ENCODE results near the gene COL16A1. TPM values are rescaled to one million over a fixed set of nuclear protein-coding genes. Genes with fewer than 3 reads are reported as not detected.

Gene COL16A1
- total RNA-seq, 1 donor from 2014 or later: 5.3 TPM

DNA sequence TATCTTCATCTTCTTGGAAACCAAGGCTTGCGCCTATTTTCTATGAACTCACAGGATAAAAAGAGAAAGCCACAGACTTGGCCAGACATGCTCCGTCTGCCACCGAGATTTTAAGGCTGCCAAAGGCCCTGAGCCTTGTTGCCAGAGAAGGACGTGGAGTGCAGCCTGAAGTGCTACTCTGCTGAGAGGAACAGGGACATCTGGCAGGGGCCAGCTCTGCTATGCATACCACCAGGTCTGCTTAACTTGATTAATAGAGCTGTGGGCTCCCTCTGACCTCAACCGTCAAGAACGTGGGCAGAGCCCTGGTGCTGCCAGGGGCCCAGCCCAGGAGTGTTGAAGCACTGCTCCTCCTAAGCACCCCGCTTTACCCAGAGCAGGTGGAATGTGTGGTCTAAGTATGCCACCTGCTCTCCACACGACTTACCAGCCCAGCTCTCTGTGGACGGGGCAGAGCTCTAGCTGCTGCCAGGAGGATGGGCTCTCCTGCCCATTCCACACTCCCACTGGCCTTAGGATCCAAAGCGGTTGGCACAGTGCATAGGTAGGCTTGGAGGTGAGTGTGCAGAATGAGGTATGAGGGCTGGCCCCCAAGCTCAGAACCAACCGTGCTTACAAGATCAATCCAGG, 75.8 kb downstream of the COL16A1 start:
- DNase-seq (ENCODE audit: extremely low read depth, low read depth, low spot score): no peak

GRCh38 chr1:31627301-31627929, 76.4 kb downstream of the COL16A1 start:
- no peak for DNase-seq (ENCODE audit: extremely low read depth, low read depth, low spot score)

- DNase-seq (ENCODE audit: extremely low read depth, low read depth, low spot score): no peak
Measured at GRCh38 chr1:31626223-31627207, 77.3 kb downstream of the COL16A1 start.

- no peak for DNase-seq (ENCODE audit: extremely low read depth, low read depth, low spot score)
Measured at GRCh38 chr1:31625561-31626222, 78.1 kb downstream of the COL16A1 start.

DNA sequence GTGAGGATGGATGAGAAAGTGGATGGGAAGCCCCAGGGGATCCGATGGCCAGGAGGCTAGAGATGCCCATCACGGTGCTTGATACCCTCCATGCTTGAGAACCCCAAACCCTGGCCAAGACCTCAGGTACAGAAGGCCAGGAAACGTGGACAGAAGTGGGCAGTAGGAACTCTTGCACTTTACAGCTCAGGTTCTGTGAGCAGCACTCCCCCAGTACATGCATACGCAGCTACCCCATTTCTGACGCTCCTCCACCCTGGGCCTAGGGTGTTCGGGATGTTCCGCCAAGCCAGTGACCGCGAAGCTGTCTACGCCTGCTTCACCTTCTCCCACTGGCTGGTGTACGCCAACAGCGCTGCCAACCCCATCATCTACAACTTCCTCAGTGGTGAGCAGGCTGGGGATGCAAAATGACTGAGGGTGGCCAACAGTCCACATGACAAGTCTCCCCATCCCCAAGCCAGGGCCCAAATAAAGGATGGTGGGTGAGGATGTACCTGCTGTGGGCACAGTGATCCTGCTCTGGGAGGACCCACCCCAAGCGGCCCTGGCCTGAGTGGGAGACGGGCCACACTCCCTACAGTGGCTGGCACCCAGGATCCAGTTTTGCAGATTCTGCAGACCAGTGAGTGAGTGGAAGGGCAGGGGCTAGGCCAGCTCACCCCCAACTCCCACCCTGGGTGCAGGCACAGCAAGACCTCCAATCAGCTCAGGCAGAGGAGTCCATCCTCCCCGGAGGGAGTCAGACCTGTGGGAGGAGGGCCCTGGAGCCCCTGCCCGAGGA, 78.9 kb downstream of the COL16A1 start:
- DNase-seq (ENCODE audit: extremely low read depth, low read depth, low spot score): no peak

DNA sequence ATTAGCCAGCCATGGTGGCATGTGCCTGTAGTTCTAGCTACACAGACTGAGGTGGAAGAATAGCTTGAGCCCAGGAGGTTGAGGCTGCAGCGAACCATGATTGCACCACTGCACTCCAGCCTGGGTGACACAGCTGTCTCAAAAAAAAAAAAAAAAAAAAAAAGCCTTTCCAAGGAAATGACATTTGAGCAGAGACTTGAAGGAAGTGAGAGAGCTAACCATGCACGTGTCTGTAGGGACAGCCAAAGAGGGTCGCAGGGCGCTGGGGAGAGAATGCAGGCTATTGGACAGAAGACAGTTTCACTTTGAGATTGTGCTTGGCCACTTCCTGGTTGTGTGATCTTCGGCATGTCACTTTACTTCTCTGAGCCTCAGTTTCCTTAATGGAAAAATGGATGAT, 79.5 kb downstream of the COL16A1 start:
- DNase-seq (ENCODE audit: extremely low read depth, low read depth, low spot score): no peak

DNA sequence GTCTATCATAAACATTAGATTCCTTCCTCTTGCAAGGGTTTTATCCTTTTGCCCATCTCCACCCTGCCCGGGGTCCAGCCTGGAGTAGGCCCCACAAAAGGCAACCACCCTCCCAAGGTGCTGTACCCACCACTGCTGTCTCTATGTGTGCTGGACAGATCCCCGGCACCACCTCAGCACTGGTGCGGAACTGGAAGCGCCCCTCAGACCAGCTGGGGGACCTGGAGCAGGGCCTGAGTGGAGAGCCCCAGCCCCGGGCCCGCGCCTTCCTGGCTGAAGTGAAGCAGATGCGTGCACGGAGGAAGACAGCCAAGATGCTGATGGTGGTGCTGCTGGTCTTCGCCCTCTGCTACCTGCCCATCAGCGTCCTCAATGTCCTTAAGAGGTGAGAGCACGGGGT, 80.5 kb downstream of the COL16A1 start:
- DNase-seq (ENCODE audit: extremely low read depth, low read depth, low spot score): no peak

- no peak for DNase-seq (ENCODE audit: extremely low read depth, low read depth, low spot score)
Measured at GRCh38 chr1:31621847-31622730, 81.7 kb downstream of the COL16A1 start.

GRCh38 chr1:31621498-31621820, 82.4 kb downstream of the COL16A1 start:
- no peak for DNase-seq (ENCODE audit: extremely low read depth, low read depth, low spot score)

GRCh38 chr1:31620631-31621497, 83.0 kb downstream of the COL16A1 start:
- no peak for DNase-seq (ENCODE audit: extremely low read depth, low read depth, low spot score)

DNA sequence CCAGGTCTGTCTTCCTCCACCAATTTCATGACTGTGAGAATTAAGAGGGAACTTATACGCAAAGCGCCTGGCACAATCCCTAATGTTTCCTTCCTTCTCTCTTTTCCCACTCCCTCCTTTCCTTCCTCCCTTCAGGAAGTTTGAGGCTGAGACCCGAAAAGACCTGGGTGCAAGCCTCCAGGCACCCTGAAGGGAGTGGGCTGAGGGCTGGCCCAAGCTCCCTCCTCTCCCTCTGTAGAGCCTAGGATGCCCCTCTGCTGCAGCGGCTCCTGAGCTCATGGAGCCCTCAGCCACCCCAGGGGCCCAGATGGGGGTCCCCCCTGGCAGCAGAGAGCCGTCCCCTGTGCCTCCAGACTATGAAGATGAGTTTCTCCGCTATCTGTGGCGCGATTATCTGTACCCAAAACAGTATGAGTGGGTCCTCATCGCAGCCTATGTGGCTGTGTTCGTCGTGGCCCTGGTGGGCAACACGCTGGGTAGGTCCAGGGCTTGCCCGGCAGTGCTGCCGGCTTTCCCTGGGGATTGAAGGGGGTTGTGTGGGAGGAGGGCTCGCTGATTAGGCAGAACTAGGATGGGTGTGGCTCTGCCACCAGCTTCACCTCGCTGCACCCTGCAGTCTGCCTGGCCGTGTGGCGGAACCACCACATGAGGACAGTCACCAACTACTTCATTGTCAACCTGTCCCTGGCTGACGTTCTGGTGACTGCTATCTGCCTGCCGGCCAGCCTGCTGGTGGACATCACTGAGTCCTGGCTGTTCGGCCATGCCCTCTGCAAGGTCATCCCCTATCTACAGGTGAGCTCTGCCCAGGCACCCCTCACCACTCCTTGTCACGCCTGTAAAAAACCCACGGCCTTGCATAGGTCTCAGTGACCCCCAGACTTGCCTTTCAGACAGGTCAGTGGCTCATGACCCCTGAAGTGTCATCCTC, 84.6 kb downstream of the COL16A1 start:
- DNase-seq (ENCODE audit: extremely low read depth, low read depth, low spot score): no peak

- no peak for DNase-seq (ENCODE audit: extremely low read depth, low read depth, low spot score)
Measured at GRCh38 chr1:31617916-31618746, 85.7 kb downstream of the COL16A1 start.

- DNase-seq (ENCODE audit: extremely low read depth, low read depth, low spot score): no peak
Measured at GRCh38 chr1:31617218-31617915, 86.5 kb downstream of the COL16A1 start, which contains the start of gene HCRTR1. Gene HCRTR1, plus strand, starts transcription at chr1:31617689. Its CDS starts 1,504 bp downstream, at chr1:31619193.

DNA sequence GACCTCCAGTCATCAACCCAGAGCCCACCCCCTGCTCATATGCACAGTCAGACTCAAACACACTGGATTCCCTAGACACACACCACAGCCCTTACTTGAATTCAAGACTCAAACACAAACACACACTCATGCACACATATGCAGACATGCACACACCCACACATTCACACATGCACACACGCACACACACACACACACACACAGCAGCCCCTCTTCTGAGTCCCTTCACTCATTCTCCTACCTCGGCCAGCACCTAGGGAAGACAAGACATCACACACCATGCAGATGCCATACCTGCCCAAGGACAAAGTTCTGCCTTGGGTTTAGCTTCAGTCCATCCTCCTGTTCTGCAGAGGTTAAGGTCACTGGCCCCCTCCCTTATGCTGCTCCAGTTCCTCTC, 87.9 kb downstream of the COL16A1 start:
- DNase-seq (ENCODE audit: extremely low read depth, low read depth, low spot score): no peak

DNA sequence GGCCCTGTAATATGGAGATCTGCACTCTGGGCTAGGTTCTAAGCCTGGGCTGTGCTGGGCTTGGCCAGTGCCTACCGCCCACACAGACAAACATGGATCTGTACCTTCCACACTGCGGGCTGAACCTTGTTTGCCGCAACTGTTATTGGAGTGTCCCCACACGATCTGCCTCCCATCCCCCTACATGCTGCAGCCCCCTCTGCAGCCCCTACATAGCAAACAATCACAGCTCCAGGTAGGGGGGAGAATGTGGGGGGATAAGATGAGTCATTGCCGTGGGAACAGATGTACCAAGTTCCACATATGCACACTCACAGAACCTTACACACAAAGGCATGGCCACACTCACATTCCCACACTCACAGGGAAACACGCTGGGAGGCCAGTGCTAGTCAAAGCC, 88.4 kb downstream of the COL16A1 start:
- no peak for DNase-seq (ENCODE audit: extremely low read depth, low read depth, low spot score)

Data from glomerular endothelial cell (primary cell).